Stomach (tissue), 4 donors: ENCODE results near the gene CALML4.

Source experiments
- CTCF ChIP-seq, 7 experiments: fragments of 450-650 bp in 4 of 7; fragments of 200-600 bp in 3 of 7; sonication (generic) in 3 of 7; IDR thresholded peaks; one replicate each; pipeline ENCODE4 v1.5.1; 2016 to 2019; ENCODE audit warnings: antibody characterized with exemption in 7 of 7, control low read depth in 2 of 7, mild to moderate bottlenecking in 1 of 7
- POLR2A ChIP-seq, 4 donors: fragments of 450-650 bp; IDR thresholded peaks; one replicate each; pipeline ENCODE4 v1.6.1; 2016; ENCODE audit warnings: antibody characterized with exemption in 4 of 4, control low read depth in 2 of 4, mild to moderate bottlenecking in 1 of 4, moderate library complexity in 1 of 4
- POLR2AphosphoS5 ChIP-seq, 3 donors: sonication (generic); formaldehyde crosslinking; IDR thresholded peaks; one replicate each; pipeline ENCODE4 v1.6.1; 2016; ENCODE audit warnings: antibody characterized with exemption in 3 of 3

- no peak for TF ChIP-seq CTCF (IDR thresholded peaks at IDR 0.05)
- no peak for TF ChIP-seq POLR2A (IDR thresholded peaks at IDR 0.05)
- no peak for TF ChIP-seq POLR2AphosphoS5 (IDR thresholded peaks at IDR 0.05)
Measured at GRCh38 chr15:68184616-68185480, 20.3 kb downstream of the CALML4 start.
